Panc1 (cell line): ENCODE data around the gene RPL18.

ENCODE experiments used
- POLR2AphosphoS5 ChIP-seq: IDR thresholded peaks from 2 replicates; pipeline ENCODE4 v1.6.1; 2012; ENCODE audit warnings: mild to moderate bottlenecking, low read depth, low read length, moderate library complexity
- TCF7L2 ChIP-seq: IDR thresholded peaks from 2 replicates; pipeline ENCODE4 v1.6.1; 2011; ENCODE audit warnings: mild to moderate bottlenecking, low read depth, low read length, inconsistent platforms
- TF ChIP-seq, protein P1 (sequence below): fragments of 450-650 bp; IDR thresholded peaks from 2 replicates; pipeline ENCODE4 v1.5.1; 2017; ENCODE audit warnings: mild to moderate bottlenecking

DNA sequence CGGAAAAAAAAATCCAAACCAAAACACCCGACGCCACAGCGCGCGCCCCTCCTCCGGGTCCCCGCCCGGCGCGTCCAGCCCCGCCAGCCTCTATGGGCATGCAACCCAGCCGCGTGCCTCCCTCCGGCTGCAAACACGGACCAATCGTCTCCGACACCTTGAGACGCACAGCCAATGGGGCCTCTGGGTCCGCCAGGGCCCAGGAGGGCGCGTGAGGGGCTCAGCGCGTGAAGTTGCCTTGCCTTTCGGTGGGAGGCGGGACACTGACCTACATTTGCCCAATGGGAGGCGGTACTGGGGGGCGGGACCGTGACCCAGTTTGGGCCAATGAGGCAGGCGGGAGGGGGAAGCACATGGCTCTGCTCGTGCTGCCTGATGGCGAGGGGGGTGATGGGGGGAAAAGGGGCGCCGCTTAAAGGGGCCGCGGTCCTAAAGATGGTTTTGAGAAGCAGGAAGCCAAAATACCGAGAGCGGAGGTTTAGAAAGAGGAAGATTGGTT, 18.5 kb upstream of the RPL18 start:
- TF ChIP-seq TCF7L2 = no peak
- no peak for TF ChIP-seq POLR2AphosphoS5
- TF ChIP-seq, protein P1, sequence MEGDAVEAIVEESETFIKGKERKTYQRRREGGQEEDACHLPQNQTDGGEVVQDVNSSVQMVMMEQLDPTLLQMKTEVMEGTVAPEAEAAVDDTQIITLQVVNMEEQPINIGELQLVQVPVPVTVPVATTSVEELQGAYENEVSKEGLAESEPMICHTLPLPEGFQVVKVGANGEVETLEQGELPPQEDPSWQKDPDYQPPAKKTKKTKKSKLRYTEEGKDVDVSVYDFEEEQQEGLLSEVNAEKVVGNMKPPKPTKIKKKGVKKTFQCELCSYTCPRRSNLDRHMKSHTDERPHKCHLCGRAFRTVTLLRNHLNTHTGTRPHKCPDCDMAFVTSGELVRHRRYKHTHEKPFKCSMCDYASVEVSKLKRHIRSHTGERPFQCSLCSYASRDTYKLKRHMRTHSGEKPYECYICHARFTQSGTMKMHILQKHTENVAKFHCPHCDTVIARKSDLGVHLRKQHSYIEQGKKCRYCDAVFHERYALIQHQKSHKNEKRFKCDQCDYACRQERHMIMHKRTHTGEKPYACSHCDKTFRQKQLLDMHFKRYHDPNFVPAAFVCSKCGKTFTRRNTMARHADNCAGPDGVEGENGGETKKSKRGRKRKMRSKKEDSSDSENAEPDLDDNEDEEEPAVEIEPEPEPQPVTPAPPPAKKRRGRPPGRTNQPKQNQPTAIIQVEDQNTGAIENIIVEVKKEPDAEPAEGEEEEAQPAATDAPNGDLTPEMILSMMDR = no peak
